Measurements from ENCODE around the gene SURF6.
"Not testable (repeated sequence)": the region's sequence is repeated elsewhere in the genome, so short reads cannot be mapped to it uniquely, and the experiment has no call there.

SURF6 gene

GRCh38 chr9:133323991-133324703, 11.8 kb downstream of the SURF6 start:
- Histone ChIP-seq H3K4me3 (ENCODE audit: low read depth, low read length) (no peak overlapping the region), H3K27ac (ENCODE audit: low read depth, low read length) (no peak overlapping the region), H3K4me1 (ENCODE audit: control insufficient read depth, insufficient read depth, low read length) (no peaks in the 10 kb centered on the region), H3K9me3 (ENCODE audit: control insufficient read depth, insufficient read depth, low read depth, low read length) (peaks cover 14% of the 10 kb centered on the region), H3K27me3 (ENCODE audit: control insufficient read depth, insufficient read depth, low read length) (no peaks in the 10 kb centered on the region), H3K9ac (ENCODE audit: low read length) (no peak overlapping the region), H3K36me3 (ENCODE audit: control insufficient read depth, insufficient read depth, low read length) (no peaks in the 10 kb centered on the region)

GRCh38 chr9:133323211-133323610, 12.8 kb downstream of the SURF6 start:
- peaks cover 14% of the 10 kb centered on the region for H3K9me3 ChIP-seq (ENCODE audit: control insufficient read depth, insufficient read depth, low read depth, low read length)
- no peaks in the 10 kb centered on the region for H3K27me3 ChIP-seq (ENCODE audit: control insufficient read depth, insufficient read depth, low read length)
- no peaks in the 10 kb centered on the region for H3K4me1 ChIP-seq (ENCODE audit: control insufficient read depth, insufficient read depth, low read length)
- no peak overlapping the region for H3K9ac ChIP-seq (ENCODE audit: low read length)
- no peak overlapping the region for H3K27ac ChIP-seq (ENCODE audit: low read depth, low read length)
- H3K36me3 ChIP-seq (ENCODE audit: control insufficient read depth, insufficient read depth, low read length): no peaks in the 10 kb centered on the region
- no peak overlapping the region for H3K4me3 ChIP-seq (ENCODE audit: low read depth, low read length)

GRCh38 chr9:133322701-133323100, 13.3 kb downstream of the SURF6 start:
- no peak overlapping the region for H3K4me3 ChIP-seq (ENCODE audit: low read depth, low read length)
- no peaks in the 10 kb centered on the region for H3K27me3 ChIP-seq (ENCODE audit: control insufficient read depth, insufficient read depth, low read length)
- no peaks in the 10 kb centered on the region for H3K36me3 ChIP-seq (ENCODE audit: control insufficient read depth, insufficient read depth, low read length)
- H3K4me1 ChIP-seq (ENCODE audit: control insufficient read depth, insufficient read depth, low read length): no peaks in the 10 kb centered on the region
- H3K9ac ChIP-seq (ENCODE audit: low read length): no peak overlapping the region
- no peak overlapping the region for H3K27ac ChIP-seq (ENCODE audit: low read depth, low read length)
- H3K9me3 ChIP-seq (ENCODE audit: control insufficient read depth, insufficient read depth, low read depth, low read length): peaks cover 14% of the 10 kb centered on the region

DNA sequence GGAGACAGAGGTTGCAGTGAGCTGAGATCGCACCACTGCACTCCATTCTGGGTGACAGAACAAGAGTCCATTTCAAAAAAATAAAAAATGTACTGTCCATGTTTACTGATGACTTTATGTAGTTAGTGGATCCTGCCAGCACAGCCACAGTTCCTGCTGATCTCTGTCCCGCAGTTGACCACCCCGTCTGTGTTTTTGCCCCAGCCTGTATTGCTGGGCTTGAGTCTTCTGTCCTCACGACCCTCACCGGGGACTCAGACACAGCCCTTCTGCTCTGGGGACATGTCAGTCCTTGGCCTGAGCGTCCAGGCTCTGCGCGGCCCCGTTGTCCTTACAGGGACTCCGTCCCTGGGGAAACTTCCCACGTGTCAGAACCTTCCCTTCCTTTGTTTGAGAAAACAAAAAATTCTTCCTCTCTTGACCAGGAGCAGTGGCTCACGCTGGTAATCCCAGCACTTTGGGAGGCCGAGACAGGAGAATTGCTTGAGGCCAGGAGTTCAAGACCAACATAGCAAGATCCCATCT, 14.5 kb downstream of the SURF6 start:
- no peaks in the 10 kb centered on the region for H3K36me3 ChIP-seq (ENCODE audit: control insufficient read depth, insufficient read depth, low read length)

DNA sequence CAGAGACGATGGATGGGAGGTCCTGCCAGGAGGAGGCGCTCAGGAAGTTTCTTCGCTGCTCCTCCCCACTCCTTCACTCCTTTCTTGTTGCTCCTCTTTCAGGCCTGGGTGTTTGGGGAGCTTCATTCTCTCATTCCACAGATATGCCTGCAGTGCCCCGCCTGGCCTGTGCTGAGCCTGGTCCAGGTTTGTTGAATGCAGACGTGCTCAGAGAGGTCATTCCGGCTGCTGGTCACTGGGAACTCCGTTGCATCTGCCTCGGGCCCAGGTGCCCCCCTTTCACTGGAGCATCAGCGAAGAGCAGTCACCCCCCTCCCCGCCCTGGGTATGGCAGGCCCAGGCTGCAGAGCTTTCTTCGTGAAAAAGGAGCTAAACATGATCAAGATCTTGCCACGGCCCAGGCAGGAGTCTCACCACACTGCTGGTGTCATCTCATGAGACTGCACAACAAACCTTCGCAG, 15.5 kb downstream of the SURF6 start:
- no peak overlapping the region for H3K27ac ChIP-seq (ENCODE audit: low read depth, low read length)
- H3K36me3 ChIP-seq (ENCODE audit: control insufficient read depth, insufficient read depth, low read length): no peaks in the 10 kb centered on the region
- H3K9ac ChIP-seq (ENCODE audit: low read length): no peak overlapping the region
- no peak overlapping the region for H3K4me3 ChIP-seq (ENCODE audit: low read depth, low read length)
- no peaks in the 10 kb centered on the region for H3K27me3 ChIP-seq (ENCODE audit: control insufficient read depth, insufficient read depth, low read length)
- no peaks in the 10 kb centered on the region for H3K4me1 ChIP-seq (ENCODE audit: control insufficient read depth, insufficient read depth, low read length)
- peaks cover 14% of the 10 kb centered on the region for H3K9me3 ChIP-seq (ENCODE audit: control insufficient read depth, insufficient read depth, low read depth, low read length)

More for the DNA sequence above, 14.5 kb downstream of the SURF6 start:
- Histone ChIP-seq H3K4me3 (ENCODE audit: low read depth, low read length) (no peak overlapping the region), H3K9ac (ENCODE audit: low read length) (no peak overlapping the region), H3K4me1 (ENCODE audit: control insufficient read depth, insufficient read depth, low read length) (no peaks in the 10 kb centered on the region), H3K9me3 (ENCODE audit: control insufficient read depth, insufficient read depth, low read depth, low read length) (peaks cover 14% of the 10 kb centered on the region), H3K27ac (ENCODE audit: low read depth, low read length) (no peak overlapping the region), H3K27me3 (ENCODE audit: control insufficient read depth, insufficient read depth, low read length) (no peaks in the 10 kb centered on the region)

DNA sequence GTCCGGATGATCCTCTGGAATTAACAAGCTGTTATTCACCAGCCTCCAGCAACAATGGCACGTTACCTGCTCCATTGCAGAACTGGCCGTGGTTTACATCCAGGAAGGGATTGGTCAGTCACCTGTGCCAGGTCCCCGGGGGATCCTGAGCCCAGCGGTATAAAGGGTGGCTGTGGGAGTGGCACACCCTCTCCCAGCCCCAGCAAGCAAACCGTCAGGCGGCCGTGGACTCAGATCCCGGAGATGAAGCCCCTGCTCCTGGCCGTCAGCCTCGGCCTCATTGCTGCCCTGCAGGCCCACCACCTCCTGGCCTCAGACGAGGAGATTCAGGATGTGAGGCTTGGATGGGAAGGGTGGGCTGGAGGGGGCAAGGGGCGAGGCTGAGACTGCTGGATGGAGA, 18.4 kb downstream of the SURF6 start:
- not testable (repeated sequence) for H3K4me3 ChIP-seq (ENCODE audit: low read depth, low read length); H3K9ac ChIP-seq (ENCODE audit: low read length); H3K4me1 ChIP-seq (ENCODE audit: control insufficient read depth, insufficient read depth, low read length); H3K27ac ChIP-seq (ENCODE audit: low read depth, low read length); H3K36me3 ChIP-seq (ENCODE audit: control insufficient read depth, insufficient read depth, low read length); H3K9me3 ChIP-seq (ENCODE audit: control insufficient read depth, insufficient read depth, low read depth, low read length); H3K27me3 ChIP-seq (ENCODE audit: control insufficient read depth, insufficient read depth, low read length)

DNA sequence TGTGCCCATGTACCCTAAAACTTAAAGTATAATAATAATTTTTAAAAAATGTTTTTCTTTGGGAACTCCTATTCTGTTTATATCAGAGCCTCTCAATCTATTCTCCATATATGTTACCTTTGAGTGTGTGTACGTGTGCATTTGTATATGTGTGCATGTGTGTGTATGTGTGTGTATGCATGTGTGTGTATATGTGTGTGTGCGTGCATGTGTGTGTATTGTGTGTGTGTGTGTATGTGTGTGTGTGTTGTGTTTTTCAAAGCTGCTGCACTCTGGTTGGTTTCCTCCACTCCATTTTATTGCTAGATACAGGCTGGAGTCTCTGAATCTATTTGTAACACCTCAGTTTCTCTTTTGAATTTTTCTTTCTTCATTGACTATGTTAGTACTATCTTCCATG, 20.0 kb downstream of the SURF6 start:
- no peaks in the 10 kb centered on the region for H3K4me1 ChIP-seq (ENCODE audit: control insufficient read depth, insufficient read depth, low read length)
- no peaks in the 10 kb centered on the region for H3K36me3 ChIP-seq (ENCODE audit: control insufficient read depth, insufficient read depth, low read length)
- H3K27ac ChIP-seq (ENCODE audit: low read depth, low read length): no peak overlapping the region
- no peak overlapping the region for H3K4me3 ChIP-seq (ENCODE audit: low read depth, low read length)
- no peaks in the 10 kb centered on the region for H3K27me3 ChIP-seq (ENCODE audit: control insufficient read depth, insufficient read depth, low read length)
- no peak overlapping the region for H3K9ac ChIP-seq (ENCODE audit: low read length)
- H3K9me3 ChIP-seq (ENCODE audit: control insufficient read depth, insufficient read depth, low read depth, low read length): no peaks in the 10 kb centered on the region

GRCh38 chr9:133309608-133310007, 26.4 kb downstream of the SURF6 start:
- Histone ChIP-seq H3K9ac (ENCODE audit: low read length) (no peak overlapping the region), H3K36me3 (ENCODE audit: control insufficient read depth, insufficient read depth, low read length) (no peaks in the 10 kb centered on the region), H3K4me1 (ENCODE audit: control insufficient read depth, insufficient read depth, low read length) (no peaks in the 10 kb centered on the region), H3K27ac (ENCODE audit: low read depth, low read length) (no peak overlapping the region), H3K4me3 (ENCODE audit: low read depth, low read length) (no peak overlapping the region), H3K9me3 (ENCODE audit: control insufficient read depth, insufficient read depth, low read depth, low read length) (peaks cover 7% of the 10 kb centered on the region), H3K27me3 (ENCODE audit: control insufficient read depth, insufficient read depth, low read length) (no peaks in the 10 kb centered on the region; the same call in 1 of the 2 replicates)

GRCh38 chr9:133307301-133307700, 28.7 kb downstream of the SURF6 start:
- no peak overlapping the region for H3K9ac ChIP-seq (ENCODE audit: low read length)
- H3K4me3 ChIP-seq (ENCODE audit: low read depth, low read length): no peak overlapping the region
- H3K4me1 ChIP-seq (ENCODE audit: control insufficient read depth, insufficient read depth, low read length): no peaks in the 10 kb centered on the region
- H3K9me3 ChIP-seq (ENCODE audit: control insufficient read depth, insufficient read depth, low read depth, low read length): peaks cover 7% of the 10 kb centered on the region
- H3K27me3 ChIP-seq (ENCODE audit: control insufficient read depth, insufficient read depth, low read length): no peaks in the 10 kb centered on the region; the same call in 1 of the 2 replicates
- no peaks in the 10 kb centered on the region for H3K36me3 ChIP-seq (ENCODE audit: control insufficient read depth, insufficient read depth, low read length)
- H3K27ac ChIP-seq (ENCODE audit: low read depth, low read length): no peak overlapping the region

- H3K4me3 ChIP-seq (ENCODE audit: low read depth, low read length): no peak overlapping the region
- no peaks in the 10 kb centered on the region for H3K36me3 ChIP-seq (ENCODE audit: control insufficient read depth, insufficient read depth, low read length)
- H3K9me3 ChIP-seq (ENCODE audit: control insufficient read depth, insufficient read depth, low read depth, low read length): peaks cover 7% of the 10 kb centered on the region
- H3K27ac ChIP-seq (ENCODE audit: low read depth, low read length): no peak overlapping the region
- no peak overlapping the region for H3K9ac ChIP-seq (ENCODE audit: low read length)
- H3K4me1 ChIP-seq (ENCODE audit: control insufficient read depth, insufficient read depth, low read length): no peaks in the 10 kb centered on the region
- no peaks in the 10 kb centered on the region; the same call in 1 of the 2 replicates for H3K27me3 ChIP-seq (ENCODE audit: control insufficient read depth, insufficient read depth, low read length)
These were observed 29.5 kb downstream of the SURF6 start for GRCh38 chr9:133306242-133307204.

- H3K9ac ChIP-seq (ENCODE audit: low read length): no peak overlapping the region
- no peak overlapping the region for H3K4me3 ChIP-seq (ENCODE audit: low read depth, low read length)
- no peaks in the 10 kb centered on the region for H3K4me1 ChIP-seq (ENCODE audit: control insufficient read depth, insufficient read depth, low read length)
- H3K27ac ChIP-seq (ENCODE audit: low read depth, low read length): no peak overlapping the region
- H3K36me3 ChIP-seq (ENCODE audit: control insufficient read depth, insufficient read depth, low read length): no peaks in the 10 kb centered on the region
- H3K9me3 ChIP-seq (ENCODE audit: control insufficient read depth, insufficient read depth, low read depth, low read length): peaks cover 7% of the 10 kb centered on the region
- H3K27me3 ChIP-seq (ENCODE audit: control insufficient read depth, insufficient read depth, low read length): no peaks in the 10 kb centered on the region; the same call in 1 of the 2 replicates
These were observed 30.3 kb downstream of the SURF6 start for GRCh38 chr9:133305731-133306130.
